Naive thymus-derived CD4-positive, alpha-beta T cell (primary cell): ENCODE measurements around the gene MIA2. TPM values are rescaled to one million over a fixed set of nuclear protein-coding genes. Genes with fewer than 3 reads are reported as not detected.
A peak's percentile ranks its signal among the peaks of the same experiment; 100 is the strongest.

Source experiments
- ATAC-seq: fragments of 150-1000 bp; cut with Tn5 transposase; 2 replicates; pipeline ENCODE4 v1.10.0; 2021; ENCODE audit warnings: mild to moderate bottlenecking, moderate library complexity
- CTCF ChIA-PET: fragments of 350-600 bp; sonication (Branson Sonifier 250); formaldehyde crosslinking; loops from one replicate; lab custom pipeline; 2021; ENCODE audit warnings: antibody characterized with exemption; lab: Charles Lee
- POLR2A ChIA-PET: fragments of 350-600 bp; sonication (Branson Sonifier 250); formaldehyde crosslinking; loops from one replicate; lab custom pipeline; 2021; ENCODE audit warnings: antibody characterized with exemption, inconsistent platforms; lab: Charles Lee
- DNase-seq, 9 donors: peaks; one replicate each; pipeline versions ENCODE4 v3.0.0 to v3.0.0-alpha.2; 2020 to 2022; ENCODE audit warnings: mixed read lengths in 1 of 9
- H3K27ac ChIP-seq: one replicate; pipeline ENCODE4 v1.7.0; 2013; ENCODE audit warnings: mild to moderate bottlenecking, low read depth, low read length, moderate library complexity
- H3K27me3 ChIP-seq, 2 donors: one replicate each; pipeline ENCODE4 v1.7.0; 2013; ENCODE audit warnings: low read length in 2 of 2, mild to moderate bottlenecking in 2 of 2, moderate library complexity in 2 of 2; ENCODE audit not compliant: control insufficient read depth in 2 of 2, insufficient read depth in 2 of 2
- H3K36me3 ChIP-seq, 3 experiments: 1 replicate in 2 of 3; 2 replicates in 1 of 3; pipeline ENCODE4 v1.7.0; 2013; ENCODE audit warnings: low read length in 3 of 3, mild to moderate bottlenecking in 3 of 3, moderate library complexity in 1 of 3; ENCODE audit not compliant: insufficient read depth in 3 of 3, control insufficient read depth in 2 of 3
- H3K4me1 ChIP-seq, 2 donors: one replicate each; pipeline ENCODE4 v1.7.0; 2013; ENCODE audit warnings: low read length in 2 of 2, mild to moderate bottlenecking in 2 of 2, moderate library complexity in 1 of 2; ENCODE audit not compliant: control insufficient read depth in 2 of 2, insufficient read depth in 2 of 2
- H3K4me3 ChIP-seq: 2 replicates; pipeline ENCODE4 v1.7.0; 2013; ENCODE audit warnings: mild to moderate bottlenecking, low read length
- H3K9me3 ChIP-seq, 3 experiments: 1 replicate in 2 of 3; 2 replicates in 1 of 3; pipeline ENCODE4 v1.7.0; 2013; ENCODE audit warnings: low read length in 3 of 3; ENCODE audit not compliant: control insufficient read depth in 2 of 3
- H3K27ac Mint-ChIP-seq, 9 donors: one replicate each; pipeline ENCODE4 v1.8.0; 2020 to 2022; ENCODE audit warnings: mixed read lengths in 9 of 9, mild to moderate bottlenecking in 8 of 9, moderate library complexity in 5 of 9, inconsistent platforms in 2 of 9
- H3K27me3 Mint-ChIP-seq, 5 donors: one replicate each; pipeline ENCODE4 v1.8.0; 2021 to 2022; ENCODE audit warnings: mixed read lengths in 5 of 5, mild to moderate bottlenecking in 1 of 5
- H3K36me3 Mint-ChIP-seq, 5 donors: one replicate each; pipeline ENCODE4 v1.8.0; 2020 to 2022; ENCODE audit warnings: mixed read lengths in 5 of 5, mild to moderate bottlenecking in 3 of 5, inconsistent platforms in 1 of 5
- H3K4me1 Mint-ChIP-seq, 7 donors: one replicate each; pipeline ENCODE4 v1.8.0; 2020 to 2022; ENCODE audit warnings: mixed read lengths in 7 of 7, mild to moderate bottlenecking in 3 of 7, inconsistent platforms in 1 of 7
- H3K4me3 Mint-ChIP-seq, 10 donors: one replicate each; pipeline ENCODE4 v1.8.0; 2020 to 2022; ENCODE audit warnings: mild to moderate bottlenecking in 10 of 10, mixed read lengths in 10 of 10, moderate library complexity in 6 of 10, inconsistent platforms in 2 of 10
- H3K9me3 Mint-ChIP-seq, 11 donors: one replicate each; pipeline ENCODE4 v1.8.0; 2020 to 2022; ENCODE audit warnings: mixed read lengths in 11 of 11, mild to moderate bottlenecking in 4 of 11, inconsistent platforms in 1 of 11, moderate library complexity in 1 of 11
- intact Hi-C, 2 donors: fragments of 100-400 bp; cut with micrococcal nuclease; formaldehyde crosslinking; loops; one replicate each; pipeline ENCODE4 v1.15.1; 2023
- polyA plus RNA-seq, 2 donors: library from polyadenylated mRNA; unstranded; fragments of 300-500 nt; fragmentation: Illumina TruSeq; gene quantifications; one replicate each; pipeline ENCODE4 v1.2.3, GENCODE V29; 2021
- total RNA-seq, 6 experiments: library from RNA in 5 of 6; stranded (reverse) in 5 of 6; gene quantifications; 1 replicate in 5 of 6; 2 replicates in 1 of 6; pipeline ENCODE4 v1.2.3 and lab custom pipeline; 2021 to 2026

Gene MIA2
- total RNA-seq: 10 to 100 TPM; 18.4 to 29.1 (median 26.1) TPM
- 10 to 100 TPM; 20.5 to 30.6 TPM for polyA plus RNA-seq
- total RNA-seq (lab: John Stamatoyannopoulos, UW): 41.7 reads per million, percentile 67 among the genes with 10 or more reads in this experiment

GRCh38 chr14:39233680-39234326, at the start of gene MIA2:
TSS of gene MIA2 (plus strand) at chr14:39233915. CDS start at chr14:39234115, 200 bp downstream.
- intact Hi-C loops: no loop called here
- no peak within 1 kb of the TSS for H3K27ac ChIP-seq
- peak within 1 kb of the TSS in 2 of 10 donors; percentile 20 to 26 for H3K4me3 Mint-ChIP-seq

GRCh38 chr14:39184628-39185255, 49.0 kb upstream of the MIA2 start:
- POLR2A ChIA-PET: interaction anchor here (0.6 to 1.3 kb wide), 3 partner anchors 17 to 82 kb away, joined by 3 to 7 read pairs (median 3); no protein-coding TSS in a partner anchor
- DNase-seq: no peak
- H3K27ac Mint-ChIP-seq: peak overlapping the region in 4 of 9 donors; percentile 3 to 63 (median 53)
- no peaks in the 10 kb centered on the region for H3K27me3 Mint-ChIP-seq
- no peak for ATAC-seq
- intact Hi-C loops: no loop called here
- H3K4me3 Mint-ChIP-seq: peak overlapping the region in 1 of 10 donors; percentile 5
- Histone ChIP-seq H3K27me3 (no peaks in the 10 kb centered on the region), H3K27ac (no peak overlapping the region), H3K36me3 (peaks cover 16 to 32% (median 17%) of the 10 kb centered on the region in 3 experiments), H3K4me3 (no peak overlapping the region), H3K4me1 (peaks cover 0 to 6% of the 10 kb centered on the region in 2 donors), H3K9me3 (no peaks in the 10 kb centered on the region)
- CTCF ChIA-PET: interaction anchor here (0.6 kb wide), 1 partner anchor 73 kb away, joined by 3 read pairs; no protein-coding TSS in a partner anchor
- peaks cover 4 to 12% (median 4%) of the 10 kb centered on the region in 7 donors for H3K4me1 Mint-ChIP-seq
- H3K9me3 Mint-ChIP-seq: peaks cover 0 to 1% (median 0%) of the 10 kb centered on the region in 11 donors
- peaks cover 0 to 29% (median 21%) of the 10 kb centered on the region in 5 donors for H3K36me3 Mint-ChIP-seq

More at GRCh38 chr14:39233680-39234326, at the start of gene MIA2:
- Histone ChIP-seq H3K4me1 (peaks cover 11 to 31% of the 10 kb centered on the region in 2 donors), H3K9me3 (no peaks in the 10 kb centered on the region), H3K27me3 (no peaks in the 10 kb centered on the region), H3K36me3 (no peaks in the 10 kb centered on the region), H3K4me3 (no peak within 1 kb of the TSS)
- H3K4me1 Mint-ChIP-seq: peaks cover 12 to 50% (median 27%) of the 10 kb centered on the region in 7 donors
- no peaks in the 10 kb centered on the region for H3K9me3 Mint-ChIP-seq
- no peaks in the 10 kb centered on the region for H3K36me3 Mint-ChIP-seq
- H3K27ac Mint-ChIP-seq: peak within 1 kb of the TSS in 6 of 9 donors; percentile 36 to 77 (median 58)
- no peak for ATAC-seq
- CTCF ChIA-PET: no interaction called here
- no peak for DNase-seq
- POLR2A ChIA-PET: interaction anchor here (0.6 kb wide), 1 partner anchor 65 kb away, joined by 3 read pairs; no protein-coding TSS in a partner anchor
- no peaks in the 10 kb centered on the region for H3K27me3 Mint-ChIP-seq

- H3K9me3 Mint-ChIP-seq: peaks cover 0 to 1% (median 0%) of the 10 kb centered on the region in 11 donors
- no peak for ATAC-seq
Measured at GRCh38 chr14:39185256-39186049, 48.3 kb upstream of the MIA2 start.

GRCh38 chr14:39186941-39187525, 46.7 kb upstream of the MIA2 start:
- CTCF ChIA-PET: no interaction called here
- Histone ChIP-seq H3K27me3 (no peaks in the 10 kb centered on the region), H3K4me3 (no peak overlapping the region), H3K36me3 (peaks cover 0 to 13% (median 5%) of the 10 kb centered on the region in 3 experiments), H3K27ac (no peak overlapping the region), H3K4me1 (no peaks in the 10 kb centered on the region), H3K9me3 (no peaks in the 10 kb centered on the region)
- Mint-ChIP-seq H3K9me3 (peaks cover 0 to 1% (median 0%) of the 10 kb centered on the region in 11 donors), H3K27ac (peak overlapping the region in 1 of 9 donors; percentile 66), H3K27me3 (no peaks in the 10 kb centered on the region), H3K4me3 (no peak overlapping the region), H3K4me1 (peaks cover 4 to 10% (median 4%) of the 10 kb centered on the region in 7 donors), H3K36me3 (peaks cover 0 to 27% (median 21%) of the 10 kb centered on the region in 5 donors)
- POLR2A ChIA-PET: no interaction called here
- intact Hi-C loops: no loop called here
- DNase-seq (no peak), ATAC-seq (no peak)

More at GRCh38 chr14:39185256-39186049, 48.3 kb upstream of the MIA2 start:
- Mint-ChIP-seq H3K4me3 (no peak overlapping the region), H3K36me3 (peaks cover 0 to 27% (median 19%) of the 10 kb centered on the region in 5 donors), H3K4me1 (peaks cover 4 to 10% (median 4%) of the 10 kb centered on the region in 7 donors), H3K27me3 (no peaks in the 10 kb centered on the region), H3K27ac (no peak overlapping the region)
- intact Hi-C loops: no loop called here
- H3K27ac ChIP-seq: no peak overlapping the region
- ChIA-PET CTCF (interaction anchor here (0.6 kb wide), 2 partner anchors 74 to 466 kb away, joined by 3 to 5 read pairs; no protein-coding TSS in a partner anchor), POLR2A (interaction anchor here (0.6 to 1.3 kb wide), 4 partner anchors 46 to 235 kb away, joined by 3 to 7 read pairs (median 3); no protein-coding TSS in a partner anchor)
- H3K36me3 ChIP-seq: peaks cover 11 to 25% (median 12%) of the 10 kb centered on the region in 3 experiments
- no peaks in the 10 kb centered on the region for H3K27me3 ChIP-seq
- peaks cover 0 to 3% of the 10 kb centered on the region in 2 donors for H3K4me1 ChIP-seq
- H3K9me3 ChIP-seq: no peaks in the 10 kb centered on the region
- DNase-seq: no peak
- no peak overlapping the region for H3K4me3 ChIP-seq

- H3K36me3 Mint-ChIP-seq: peaks cover 0 to 16% (median 0%) of the 10 kb centered on the region in 5 donors
- no peak overlapping the region for H3K4me3 Mint-ChIP-seq
- H3K27ac Mint-ChIP-seq: peak overlapping the region in 3 of 9 donors; percentile 19 to 52 (median 21)
- ATAC-seq (no peak), DNase-seq (no peak)
- ChIA-PET POLR2A (no interaction called here), CTCF (no interaction called here)
- Histone ChIP-seq H3K4me3 (no peak overlapping the region), H3K36me3 (no peaks in the 10 kb centered on the region), H3K4me1 (no peaks in the 10 kb centered on the region), H3K27me3 (no peaks in the 10 kb centered on the region), H3K9me3 (no peaks in the 10 kb centered on the region), H3K27ac (no peak overlapping the region)
- peaks cover 11 to 25% (median 19%) of the 10 kb centered on the region in 7 donors for H3K4me1 Mint-ChIP-seq
- peaks cover 0 to 10% (median 4%) of the 10 kb centered on the region in 11 donors for H3K9me3 Mint-ChIP-seq
- intact Hi-C loops: no loop called here
- H3K27me3 Mint-ChIP-seq: no peaks in the 10 kb centered on the region
Measured at GRCh38 chr14:39203659-39204606, 29.8 kb upstream of the MIA2 start.
